IMR-90 (cell line): ENCODE measurements around the gene HSPA9. TPM values are rescaled to one million over a fixed set of nuclear protein-coding genes. Genes with fewer than 3 reads are reported as not detected.

Experiments
- ATAC-seq: fragments of 200-7000 bp; cut with Tn5 transposase; 2 replicates; pipeline ENCODE4 v1.9.1; 2020; ENCODE audit warnings: low read depth, mild to moderate bottlenecking, moderate library complexity
- BruUV-seq: library from RNA; stranded (reverse); fragments of 400-500 nt; replicated peaks from 2 replicates; lab custom pipeline; 2021; lab: Mats Ljungman, UMichigan
- CTCF ChIA-PET: fragments of 300-600 bp; formaldehyde crosslinking; extraction: SDS; loops from one replicate; lab custom pipeline; 2021; ENCODE audit warnings: antibody characterized with exemption; lab: Yijun Ruan, JAX
- POLR2A ChIA-PET: fragments of 300-600 bp; sonication (Branson Sonifier 250); formaldehyde crosslinking; loops from one replicate; lab custom pipeline; 2022; ENCODE audit warnings: antibody characterized with exemption; ENCODE audit not compliant: unreplicated experiment; lab: Charles Lee
- DNase-seq: peaks from one replicate; pipeline ENCODE4 v3.0.0; 2013
- H2AFZ ChIP-seq: replicated peaks from 2 replicates; pipeline ENCODE3; 2013; ENCODE audit warnings: low read length, mild to moderate bottlenecking; ENCODE audit not compliant: poor library complexity
- H2AK5ac ChIP-seq: 2 replicates; pipeline ENCODE4 v1.6.1; 2013; ENCODE audit warnings: low read depth, low read length, inconsistent platforms
- H2AK9ac ChIP-seq: replicated peaks from 2 replicates; pipeline ENCODE3; 2013; ENCODE audit warnings: mild to moderate bottlenecking, low read depth, low read length, moderate library complexity; ENCODE audit not compliant: poor library complexity
- H2BK120ac ChIP-seq: 2 replicates; pipeline ENCODE4 v1.6.1; 2013; ENCODE audit warnings: low read depth, low read length, inconsistent platforms
- H2BK15ac ChIP-seq: 3 replicates; pipeline ENCODE4 v1.6.1; 2013; ENCODE audit warnings: low read depth, low read length, inconsistent platforms
- H2BK20ac ChIP-seq: 2 replicates; pipeline ENCODE4 v1.6.1; 2013; ENCODE audit warnings: low read depth, mild to moderate bottlenecking, inconsistent platforms, low read length, moderate library complexity
- H2BK5ac ChIP-seq: 2 replicates; pipeline ENCODE4 v1.6.1; 2013; ENCODE audit warnings: mild to moderate bottlenecking, low read depth, low read length, inconsistent platforms; ENCODE audit not compliant: poor library complexity, severe bottlenecking
- H3K14ac ChIP-seq: replicated peaks from 2 replicates; pipeline ENCODE4 v1.6.1; 2013; ENCODE audit warnings: low read depth, low read length, inconsistent platforms
- H3K18ac ChIP-seq: 2 replicates; pipeline ENCODE4 v1.6.1; 2013; ENCODE audit warnings: low read depth, low read length, control low read depth
- H3K23ac ChIP-seq: 2 replicates; pipeline ENCODE4 v1.6.1; 2013; ENCODE audit warnings: low read depth, low read length, inconsistent platforms
- H3K27ac ChIP-seq: 2 replicates; pipeline ENCODE4 v1.5.1; 2013; ENCODE audit warnings: mild to moderate bottlenecking, control low read depth, low read length; ENCODE audit not compliant: insufficient read depth
- H3K27me3 ChIP-seq: 2 replicates; pipeline ENCODE4 v1.6.1; 2013; ENCODE audit warnings: low read length; ENCODE audit not compliant: control insufficient read depth, insufficient read depth
- H3K36me3 ChIP-seq: 2 replicates; pipeline ENCODE4 v1.6.1; 2013; ENCODE audit warnings: low read length, mixed read lengths; ENCODE audit not compliant: control insufficient read depth, insufficient read depth
- H3K4ac ChIP-seq: 2 replicates; pipeline ENCODE4 v1.6.1; 2013; ENCODE audit warnings: low read depth, low read length, inconsistent platforms
- H3K4me1 ChIP-seq: 2 replicates; pipeline ENCODE4 v1.6.1; 2013; ENCODE audit warnings: low read length, mixed read lengths; ENCODE audit not compliant: control insufficient read depth, insufficient read depth
- H3K4me2 ChIP-seq: 2 replicates; pipeline ENCODE4 v1.6.1; 2013; ENCODE audit warnings: low read depth, mild to moderate bottlenecking, control low read depth, low read length, moderate library complexity
- H3K4me3 ChIP-seq: 2 replicates; pipeline ENCODE4 v1.5.1; 2013; ENCODE audit warnings: low read depth, mild to moderate bottlenecking, control low read depth, low read length, moderate library complexity; ENCODE audit not compliant: insufficient read depth
- H3K56ac ChIP-seq: 2 replicates; pipeline ENCODE4 v1.6.1; 2013; ENCODE audit warnings: low read length, inconsistent platforms; ENCODE audit not compliant: insufficient read depth; ENCODE audit errors: extremely low read depth
- H3K79me1 ChIP-seq, 2 experiments: 2 replicates each; pipeline ENCODE4 v1.6.1; 2013; ENCODE audit warnings: low read length in 2 of 2, inconsistent platforms in 1 of 2, low read depth in 1 of 2
- H3K9ac ChIP-seq: 2 replicates; pipeline ENCODE4 v1.6.1; 2013; ENCODE audit warnings: low read depth, low read length, control low read depth
- H3K9me1 ChIP-seq: 2 replicates; pipeline ENCODE4 v1.6.1; 2013; ENCODE audit warnings: low read length, inconsistent platforms; ENCODE audit not compliant: insufficient read depth
- H3K9me3 ChIP-seq: 2 replicates; pipeline ENCODE4 v1.6.1; 2013; ENCODE audit warnings: low read length; ENCODE audit not compliant: control insufficient read depth, insufficient read depth
- H4K20me1 ChIP-seq: 2 replicates; pipeline ENCODE4 v1.6.1; 2013; ENCODE audit warnings: low read length, inconsistent platforms; ENCODE audit not compliant: insufficient read depth
- H4K5ac ChIP-seq: 2 replicates; pipeline ENCODE4 v1.6.1; 2013; ENCODE audit warnings: mild to moderate bottlenecking, low read depth, low read length, control low read depth
- H4K8ac ChIP-seq, 2 experiments: 2 replicates each; pipeline ENCODE4 v1.6.1; 2013; ENCODE audit warnings: low read depth in 2 of 2, low read length in 2 of 2, control low read depth in 1 of 2, inconsistent platforms in 1 of 2
- H4K91ac ChIP-seq: 2 replicates; pipeline ENCODE4 v1.6.1; 2013; ENCODE audit warnings: low read depth, low read length, inconsistent platforms; ENCODE audit not compliant: insufficient read depth
- MXI1 ChIP-seq: IDR thresholded peaks from 2 replicates; pipeline ENCODE4 v1.6.1; 2012; ENCODE audit warnings: low read depth, mild to moderate bottlenecking, low read length, moderate library complexity, borderline replicate concordance
- POLR2A ChIP-seq: IDR thresholded peaks from 2 replicates; pipeline ENCODE4 v1.6.1; 2012; ENCODE audit warnings: mild to moderate bottlenecking, low read depth, low read length
- WGBS, 2 experiments: methylation state at CpG; one replicate each; pipeline versions ENCODE4 v1.1.5 to v1.1.7; 2013; ENCODE audit warnings: missing lambda C conversion rate in 2 of 2; ENCODE audit not compliant: insufficient read length in 1 of 2; ENCODE audit errors: extremely low coverage in 2 of 2; 5-methylcytosine and 5-hydroxymethylcytosine counted together
- dilution Hi-C: fragments of 300-500 bp; cut with HindIII; formaldehyde crosslinking; loops from one replicate; pipeline ENCODE4 v1.14.3; 2018; ENCODE audit warnings: low sequenced_read_pairs; ENCODE audit not compliant: unreplicated experiment
- in situ Hi-C: fragments of 300-500 bp; cut with MboI; formaldehyde crosslinking; loops from 3 replicates; pipeline ENCODE4 v1.14.3; 2019; ENCODE audit warnings: low sequenced_read_pairs, inconsistent platforms, mixed read lengths
- intact Hi-C: fragments of 100-400 bp; cut with micrococcal nuclease; formaldehyde crosslinking; loops from 2 replicates; pipeline ENCODE4 v1.10.0; 2022
- polyA plus RNA-seq, 3 experiments: library from polyadenylated mRNA; depleted of rRNA; stranded (reverse); fragments of >200 nt; gene quantifications; 2 replicates each; pipeline ENCODE4 v1.2.3, GENCODE V29; 2012; ENCODE audit warnings: low replicate concordance in 1 of 3
- total RNA-seq: library from RNA; depleted of rRNA; stranded (reverse); fragments of >200 nt; gene quantifications from 2 replicates; pipeline ENCODE4 v1.2.3, GENCODE V29; 2012

Gene HSPA9
- total and polyA plus RNA-seq, 2 of the 4 experiments (the other 2 are of a cell fraction) = 157 to 472 TPM

GRCh38 chr5:138544181-138545134 lies 30.7 kb downstream of the HSPA9 start:
- peak overlapping the region; percentile 94 for H3K4me2 ChIP-seq
- CTCF ChIA-PET = interaction anchor here (0.5 to 1.3 kb wide), 4 partner anchors 8 to 367 kb away, joined by 3 to 4 read pairs (median 3); no protein-coding TSS in a partner anchor
- H4K20me1 ChIP-seq = peaks cover 32% of the 10 kb centered on the region

More at GRCh38 chr5:138544181-138545134, 30.7 kb downstream of the HSPA9 start:
- Histone ChIP-seq H3K14ac (peak overlapping the region; percentile 100), H2AK9ac (peak overlapping the region; percentile 99), H3K9me3 (no peaks in the 10 kb centered on the region), H2BK5ac (peak overlapping the region; percentile 94), H2BK20ac (no peak overlapping the region), H3K27ac (peak overlapping the region; percentile 92), H3K4ac (peak overlapping the region; percentile 100), H3K9me1 (peaks cover 10% of the 10 kb centered on the region; the same call in 1 of the 2 replicates), H3K23ac (peak overlapping the region; percentile 100), H2BK120ac (peak overlapping the region; percentile 96; the same call in 1 of the 2 replicates), H2BK15ac (0 out of 3 replicates have a peak overlapping the region, but pooled peaks have one; percentile 94), H3K4me3 (peak overlapping the region; percentile 62), H2AFZ (no peak overlapping the region), H3K79me1 (peaks cover 12 to 59% of the 10 kb centered on the region in 2 experiments; a peak in 3 of 4 replicates), H3K27me3 (no peaks in the 10 kb centered on the region), H4K8ac (peak overlapping the region; percentile 93 to 99), H3K36me3 (no peaks in the 10 kb centered on the region), H3K9ac (peak overlapping the region; percentile 90), H3K56ac (peak overlapping the region; percentile 100), H4K91ac (peak overlapping the region; percentile 97), H3K18ac (no peak overlapping the region), H2AK5ac (peak overlapping the region; percentile 86), H3K4me1 (peaks cover 6% of the 10 kb centered on the region), H4K5ac (peak overlapping the region; percentile 79; the same call in 1 of the 2 replicates)
- POLR2A ChIA-PET = interaction anchor here (2.3 kb wide), 1 partner anchor 79 kb away, joined by 7 read pairs; the partner anchor contains the start of gene EGR1
- BruUV-seq = no TSS peak
- TF ChIP-seq POLR2A = 0 out of 2 replicates have a peak, but pooled peaks have one; percentile 41
- TF ChIP-seq MXI1 = no peak
- DNase-seq = peak; percentile 47
- intact Hi-C loops (no loop called here), in situ Hi-C loops (no loop called here), dilution Hi-C loops (no loop called here)
- no peak for ATAC-seq
- 0% methylated on average over 3 of the region's 16 CpGs; no CpG with 5 or more reads in 1 of the 2 experiments for WGBS, 2 experiments
